ENCODE data around the gene CHD9. TPM values are rescaled to one million over a fixed set of nuclear protein-coding genes. Genes with fewer than 3 reads are reported as not detected.

Gene CHD9
- total RNA-seq, 1 experiment from 2014 or later = 25.4 TPM

DNA sequence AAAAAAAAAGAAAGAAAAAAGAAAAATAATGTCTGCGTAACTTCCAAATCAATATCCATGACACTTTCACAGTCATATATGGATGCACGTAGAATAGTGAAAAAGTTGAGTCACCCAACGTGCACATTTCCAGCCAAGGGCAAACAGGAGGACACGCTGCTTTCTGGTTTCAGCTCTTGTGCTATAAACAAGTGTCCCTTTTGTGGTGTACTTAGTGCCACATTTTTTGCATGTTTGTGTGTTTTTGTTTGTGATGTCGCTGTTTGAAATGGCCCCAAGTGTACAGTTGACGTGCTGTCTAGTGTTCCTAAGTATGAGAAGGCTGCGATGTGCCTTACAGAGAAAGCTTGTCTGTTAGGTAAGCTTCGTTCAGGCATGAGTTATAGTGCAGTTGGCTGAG, 2.9 kb downstream of the CHD9 start:
- intact Hi-C loops (cut with micrococcal nuclease; ENCODE audit: unreplicated experiment) = loop anchor here (10.0 kb wide), 2 partner anchors 77 to 227 kb away; no protein-coding TSS in a partner anchor

DNA sequence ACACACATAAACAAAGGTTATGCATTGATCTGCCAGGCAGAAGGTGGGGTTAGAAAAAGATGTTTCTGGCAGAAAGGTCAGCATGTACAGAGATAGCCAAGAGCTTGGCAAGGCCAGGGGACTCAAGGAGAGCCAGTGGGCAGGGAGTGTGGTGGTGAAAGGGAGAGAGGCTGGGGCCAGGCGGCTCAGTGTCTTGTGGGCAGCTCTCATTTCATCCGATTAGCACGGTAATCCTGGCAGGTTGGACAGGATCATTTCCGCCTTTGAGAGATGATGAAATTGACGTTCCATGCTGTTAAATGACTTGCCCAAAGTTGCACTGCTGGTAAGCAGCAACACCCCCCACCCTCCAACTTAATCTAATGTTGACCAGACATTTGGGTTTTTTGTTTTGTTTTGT, 3.6 kb downstream of the CHD9 start:
- in situ Hi-C loops (cut with HindIII; ENCODE audit: low pct_unique_long_range_greater_than_20kb, low sequenced_read_pairs) (no loop called here), intact Hi-C loops (cut with micrococcal nuclease; ENCODE audit: unreplicated experiment) (loop anchor here (10.0 kb wide), 2 partner anchors 76 to 226 kb away; no protein-coding TSS in a partner anchor)
- Histone ChIP-seq H3K4me1 (ENCODE audit: control insufficient read depth, insufficient read depth, low read length) (peaks cover 7% of the 10 kb centered on the region; the same call in 1 of the 2 replicates), H3K27me3 (ENCODE audit: control insufficient read depth, insufficient read depth, low read length) (no peaks in the 10 kb centered on the region), H3K4me3 (ENCODE audit: low read depth in 2 of 2, low read length in 2 of 2) (no peak overlapping the region), H3K36me3 (ENCODE audit: control insufficient read depth, insufficient read depth, low read length) (no peaks in the 10 kb centered on the region), H3K9me3 (ENCODE audit: control insufficient read depth, insufficient read depth, low read depth, low read length) (no peaks in the 10 kb centered on the region), H3K27ac (ENCODE audit: low read length) (no peak overlapping the region)
- DNase-seq (ENCODE audit: low read depth, low spot score) = no peak
- POLR2A ChIA-PET = no interaction called here
- TF ChIP-seq, protein P1, sequence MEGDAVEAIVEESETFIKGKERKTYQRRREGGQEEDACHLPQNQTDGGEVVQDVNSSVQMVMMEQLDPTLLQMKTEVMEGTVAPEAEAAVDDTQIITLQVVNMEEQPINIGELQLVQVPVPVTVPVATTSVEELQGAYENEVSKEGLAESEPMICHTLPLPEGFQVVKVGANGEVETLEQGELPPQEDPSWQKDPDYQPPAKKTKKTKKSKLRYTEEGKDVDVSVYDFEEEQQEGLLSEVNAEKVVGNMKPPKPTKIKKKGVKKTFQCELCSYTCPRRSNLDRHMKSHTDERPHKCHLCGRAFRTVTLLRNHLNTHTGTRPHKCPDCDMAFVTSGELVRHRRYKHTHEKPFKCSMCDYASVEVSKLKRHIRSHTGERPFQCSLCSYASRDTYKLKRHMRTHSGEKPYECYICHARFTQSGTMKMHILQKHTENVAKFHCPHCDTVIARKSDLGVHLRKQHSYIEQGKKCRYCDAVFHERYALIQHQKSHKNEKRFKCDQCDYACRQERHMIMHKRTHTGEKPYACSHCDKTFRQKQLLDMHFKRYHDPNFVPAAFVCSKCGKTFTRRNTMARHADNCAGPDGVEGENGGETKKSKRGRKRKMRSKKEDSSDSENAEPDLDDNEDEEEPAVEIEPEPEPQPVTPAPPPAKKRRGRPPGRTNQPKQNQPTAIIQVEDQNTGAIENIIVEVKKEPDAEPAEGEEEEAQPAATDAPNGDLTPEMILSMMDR (IDR thresholded peaks at IDR 0.05) = no peak
- no peak for TF ChIP-seq SIN3A (IDR thresholded peaks at IDR 0.05; ENCODE audit: borderline replicate concordance, insufficient read depth, low read depth, low read length)
- no peak for TF ChIP-seq TCF7L2 (IDR thresholded peaks at IDR 0.05; ENCODE audit: low read depth, low read length)
- no peak for TF ChIP-seq POLR2AphosphoS5 (IDR thresholded peaks at IDR 0.05; ENCODE audit: low read depth, low read length)
- TF ChIP-seq, protein P2, sequence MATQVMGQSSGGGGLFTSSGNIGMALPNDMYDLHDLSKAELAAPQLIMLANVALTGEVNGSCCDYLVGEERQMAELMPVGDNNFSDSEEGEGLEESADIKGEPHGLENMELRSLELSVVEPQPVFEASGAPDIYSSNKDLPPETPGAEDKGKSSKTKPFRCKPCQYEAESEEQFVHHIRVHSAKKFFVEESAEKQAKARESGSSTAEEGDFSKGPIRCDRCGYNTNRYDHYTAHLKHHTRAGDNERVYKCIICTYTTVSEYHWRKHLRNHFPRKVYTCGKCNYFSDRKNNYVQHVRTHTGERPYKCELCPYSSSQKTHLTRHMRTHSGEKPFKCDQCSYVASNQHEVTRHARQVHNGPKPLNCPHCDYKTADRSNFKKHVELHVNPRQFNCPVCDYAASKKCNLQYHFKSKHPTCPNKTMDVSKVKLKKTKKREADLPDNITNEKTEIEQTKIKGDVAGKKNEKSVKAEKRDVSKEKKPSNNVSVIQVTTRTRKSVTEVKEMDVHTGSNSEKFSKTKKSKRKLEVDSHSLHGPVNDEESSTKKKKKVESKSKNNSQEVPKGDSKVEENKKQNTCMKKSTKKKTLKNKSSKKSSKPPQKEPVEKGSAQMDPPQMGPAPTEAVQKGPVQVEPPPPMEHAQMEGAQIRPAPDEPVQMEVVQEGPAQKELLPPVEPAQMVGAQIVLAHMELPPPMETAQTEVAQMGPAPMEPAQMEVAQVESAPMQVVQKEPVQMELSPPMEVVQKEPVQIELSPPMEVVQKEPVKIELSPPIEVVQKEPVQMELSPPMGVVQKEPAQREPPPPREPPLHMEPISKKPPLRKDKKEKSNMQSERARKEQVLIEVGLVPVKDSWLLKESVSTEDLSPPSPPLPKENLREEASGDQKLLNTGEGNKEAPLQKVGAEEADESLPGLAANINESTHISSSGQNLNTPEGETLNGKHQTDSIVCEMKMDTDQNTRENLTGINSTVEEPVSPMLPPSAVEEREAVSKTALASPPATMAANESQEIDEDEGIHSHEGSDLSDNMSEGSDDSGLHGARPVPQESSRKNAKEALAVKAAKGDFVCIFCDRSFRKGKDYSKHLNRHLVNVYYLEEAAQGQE (IDR thresholded peaks at IDR 0.05; ENCODE audit: insufficient read depth in 1 of 2, low read depth in 2 of 2, low read length in 1 of 2) = no peak
- no peak for ATAC-seq
- CTCF ChIA-PET = no interaction called here
- BruUV-seq (replicated peaks) = no TSS peak

More for the DNA sequence above, 2.9 kb downstream of the CHD9 start:
- Histone ChIP-seq H3K36me3 (ENCODE audit: control insufficient read depth, insufficient read depth, low read length) (no peaks in the 10 kb centered on the region), H3K9me3 (ENCODE audit: control insufficient read depth, insufficient read depth, low read depth, low read length) (no peaks in the 10 kb centered on the region), H3K27ac (ENCODE audit: low read length) (no peak overlapping the region), H3K27me3 (ENCODE audit: control insufficient read depth, insufficient read depth, low read length) (no peaks in the 10 kb centered on the region), H3K4me1 (ENCODE audit: control insufficient read depth, insufficient read depth, low read length) (peaks cover 7% of the 10 kb centered on the region; the same call in 1 of the 2 replicates), H3K4me3 (ENCODE audit: low read depth in 2 of 2, low read length in 2 of 2) (no peak overlapping the region)
- in situ Hi-C loops (cut with HindIII; ENCODE audit: low pct_unique_long_range_greater_than_20kb, low sequenced_read_pairs) = no loop called here
- no peak for ATAC-seq
- no TSS peak for BruUV-seq (replicated peaks)
- no peak for DNase-seq (ENCODE audit: low read depth, low spot score)
- TF ChIP-seq, protein P1 (IDR thresholded peaks at IDR 0.05) = no peak
- TF ChIP-seq, protein P2 (IDR thresholded peaks at IDR 0.05; ENCODE audit: insufficient read depth in 1 of 2, low read depth in 2 of 2, low read length in 1 of 2) = no peak
- TF ChIP-seq SIN3A (IDR thresholded peaks at IDR 0.05; ENCODE audit: borderline replicate concordance, insufficient read depth, low read depth, low read length) (no peak), TCF7L2 (IDR thresholded peaks at IDR 0.05; ENCODE audit: low read depth, low read length) (no peak), POLR2AphosphoS5 (IDR thresholded peaks at IDR 0.05; ENCODE audit: low read depth, low read length) (no peak)
- POLR2A ChIA-PET = no interaction called here
- CTCF ChIA-PET = no interaction called here
